ENCODE results near the gene ACAP1. TPM values are rescaled to one million over a fixed set of nuclear protein-coding genes. Genes with fewer than 3 reads are reported as not detected.

ACAP1 gene
- total and polyA plus RNA-seq, 7 donors = 1.9 to 20.7 (median 12.2) TPM

- H3K27me3 ChIP-seq (ENCODE audit: insufficient read depth in 3 of 3, low read length in 2 of 3) = no peaks in the 10 kb centered on the region
- TF ChIP-seq CTCF (IDR thresholded peaks at IDR 0.05) = no peak
- WGBS, 3 donors = 82 to 97% (median 85%) methylated on average over 13 of the region's 13 CpGs
- H3K4me3 ChIP-seq = no peak overlapping the region
- ATAC-seq = no peak
- H3K4me1 ChIP-seq = peaks cover 20% of the 10 kb centered on the region
- no peak overlapping the region for H3K27ac ChIP-seq
- DNase-seq = no peak
- intact Hi-C loops (cut with DNase I) = no loop called here
- no peaks in the 10 kb centered on the region for H3K9me3 ChIP-seq
- peaks cover 17 to 87% of the 10 kb centered on the region in 2 donors for H3K36me3 ChIP-seq (ENCODE audit: insufficient read depth in 1 of 2, low read depth in 1 of 2)
Observed at GRCh38 chr17:7318121-7318860, 18.0 kb upstream of the ACAP1 start.

GRCh38 chr17:7321466-7321865 is 14.9 kb upstream of the ACAP1 start:
- Histone ChIP-seq H3K27me3 (ENCODE audit: insufficient read depth in 3 of 3, low read length in 2 of 3) (no peaks in the 10 kb centered on the region), H3K9me3 (no peaks in the 10 kb centered on the region), H3K27ac (no peak overlapping the region), H3K4me3 (no peak overlapping the region), H3K36me3 (ENCODE audit: insufficient read depth in 1 of 2, low read depth in 1 of 2) (peaks cover 17 to 100% of the 10 kb centered on the region in 2 donors), H3K4me1 (no peaks in the 10 kb centered on the region)
- intact Hi-C loops (cut with DNase I) = no loop called here
- TF ChIP-seq CTCF (IDR thresholded peaks at IDR 0.05) = no peak
- ATAC-seq = no peak
- no peak for DNase-seq
- 85 to 95% (median 87%) methylated on average over 15 of the region's 15 CpGs for WGBS, 3 donors

- TF ChIP-seq CTCF (IDR thresholded peaks at IDR 0.05) = no peak
- Histone ChIP-seq H3K4me3 (no peak overlapping the region), H3K27ac (no peak overlapping the region), H3K36me3 (ENCODE audit: insufficient read depth in 1 of 2, low read depth in 1 of 2) (peaks cover 17 to 94% of the 10 kb centered on the region in 2 donors), H3K9me3 (no peaks in the 10 kb centered on the region), H3K4me1 (peaks cover 2% of the 10 kb centered on the region), H3K27me3 (ENCODE audit: insufficient read depth in 3 of 3, low read length in 2 of 3) (no peaks in the 10 kb centered on the region)
- 85 to 92% (median 88%) methylated on average over 22 of the region's 22 CpGs for WGBS, 3 donors
- intact Hi-C loops (cut with DNase I) = no loop called here
- DNase-seq (no peak), ATAC-seq (no peak)
Observed at GRCh38 chr17:7322520-7323194, 13.7 kb upstream of the ACAP1 start.

GRCh38 chr17:7323731-7324437 is 12.4 kb upstream of the ACAP1 start:
- H3K4me3 ChIP-seq = no peak overlapping the region
- DNase-seq = peak; percentile 55 to 78

More at GRCh38 chr17:7323731-7324437, 12.4 kb upstream of the ACAP1 start:
- peak in 3 of 4 donors; percentile 13 to 64 (median 43) for ATAC-seq
- no peaks in the 10 kb centered on the region for H3K9me3 ChIP-seq
- peaks cover 12% of the 10 kb centered on the region for H3K4me1 ChIP-seq
- intact Hi-C loops (cut with DNase I) = no loop called here
- TF ChIP-seq CTCF (IDR thresholded peaks at IDR 0.05) = peak; percentile 68
- 66 to 67% (median 66%) methylated on average over 36 to 39 of the region's 39 CpGs for whole genome bisulfite sequencing, 3 donors
- H3K36me3 ChIP-seq (ENCODE audit: insufficient read depth in 1 of 2, low read depth in 1 of 2) = peaks cover 14 to 82% of the 10 kb centered on the region in 2 donors
- no peak overlapping the region for H3K27ac ChIP-seq
- H3K27me3 ChIP-seq (ENCODE audit: insufficient read depth in 3 of 3, low read length in 2 of 3) = no peaks in the 10 kb centered on the region
